Esophagus squamous epithelium (tissue), 4 donors: ENCODE results near the gene NUTM2B.
"Not testable (repeated sequence)": the region's sequence is repeated elsewhere in the genome, so short reads cannot be mapped to it uniquely, and the experiment has no call there.

Experiments used
- POLR2A ChIP-seq, 4 donors: fragments of 450-650 bp; IDR thresholded peaks; one replicate each; pipeline ENCODE4 v1.6.1; 2017; ENCODE audit warnings: antibody characterized with exemption in 4 of 4, mild to moderate bottlenecking in 4 of 4, moderate library complexity in 3 of 4
- TF ChIP-seq, protein P1 (sequence below), 6 experiments: fragments of 450-650 bp in 4 of 6; fragments of 200-600 bp in 2 of 6; sonication (generic) in 2 of 6; IDR thresholded peaks; one replicate each; pipeline ENCODE4 v1.5.1; 2016 to 2019; ENCODE audit warnings: antibody characterized with exemption in 6 of 6, mild to moderate bottlenecking in 4 of 6, moderate library complexity in 4 of 6

DNA sequence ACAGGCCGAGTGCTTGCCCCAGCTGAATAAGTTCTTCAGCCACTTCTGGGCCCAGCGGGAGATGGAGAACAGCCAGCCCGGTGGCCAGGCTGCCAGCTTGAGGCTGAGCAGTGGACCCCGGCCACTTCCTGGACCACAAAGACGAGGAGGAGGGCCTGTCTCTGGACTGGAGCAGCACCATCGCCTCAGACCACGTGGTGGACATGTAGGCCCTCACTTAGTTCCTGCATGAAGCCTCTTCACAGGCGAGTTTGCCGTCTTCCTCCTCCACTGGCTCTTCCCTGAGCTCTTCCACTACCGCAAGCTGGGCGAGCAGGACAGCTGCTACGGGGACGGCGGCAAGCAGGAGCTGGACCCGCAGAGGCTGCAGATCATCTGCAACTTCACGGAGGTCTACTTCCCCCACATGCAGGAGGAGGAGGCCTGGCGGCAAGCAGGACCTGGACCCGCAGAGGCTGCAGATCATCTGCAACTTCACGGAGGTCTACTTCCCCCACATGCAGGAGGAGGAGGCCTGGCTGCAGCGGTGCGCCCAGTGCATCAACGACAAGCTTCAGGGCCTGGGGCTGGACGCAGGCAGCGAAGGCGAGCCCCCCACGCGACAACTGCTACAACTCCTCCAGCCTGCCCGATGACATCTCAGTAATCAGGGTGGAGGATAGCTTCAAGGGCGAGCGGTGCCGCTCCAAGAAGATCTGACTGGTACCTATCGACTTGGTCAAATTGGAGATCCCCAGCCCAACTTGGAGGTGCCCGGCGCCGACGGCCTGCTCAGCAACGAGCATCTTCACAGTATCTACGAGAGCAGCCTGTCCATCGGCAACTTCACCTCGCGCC, 18.9 kb upstream of the NUTM2B start:
- TF ChIP-seq, protein P1, sequence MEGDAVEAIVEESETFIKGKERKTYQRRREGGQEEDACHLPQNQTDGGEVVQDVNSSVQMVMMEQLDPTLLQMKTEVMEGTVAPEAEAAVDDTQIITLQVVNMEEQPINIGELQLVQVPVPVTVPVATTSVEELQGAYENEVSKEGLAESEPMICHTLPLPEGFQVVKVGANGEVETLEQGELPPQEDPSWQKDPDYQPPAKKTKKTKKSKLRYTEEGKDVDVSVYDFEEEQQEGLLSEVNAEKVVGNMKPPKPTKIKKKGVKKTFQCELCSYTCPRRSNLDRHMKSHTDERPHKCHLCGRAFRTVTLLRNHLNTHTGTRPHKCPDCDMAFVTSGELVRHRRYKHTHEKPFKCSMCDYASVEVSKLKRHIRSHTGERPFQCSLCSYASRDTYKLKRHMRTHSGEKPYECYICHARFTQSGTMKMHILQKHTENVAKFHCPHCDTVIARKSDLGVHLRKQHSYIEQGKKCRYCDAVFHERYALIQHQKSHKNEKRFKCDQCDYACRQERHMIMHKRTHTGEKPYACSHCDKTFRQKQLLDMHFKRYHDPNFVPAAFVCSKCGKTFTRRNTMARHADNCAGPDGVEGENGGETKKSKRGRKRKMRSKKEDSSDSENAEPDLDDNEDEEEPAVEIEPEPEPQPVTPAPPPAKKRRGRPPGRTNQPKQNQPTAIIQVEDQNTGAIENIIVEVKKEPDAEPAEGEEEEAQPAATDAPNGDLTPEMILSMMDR (IDR thresholded peaks at IDR 0.05): not testable (repeated sequence)
- TF ChIP-seq POLR2A (IDR thresholded peaks at IDR 0.05): not testable (repeated sequence)
